HepG2 (cell line): ENCODE measurements around the gene MYLK3. TPM values are rescaled to one million over a fixed set of nuclear protein-coding genes. Genes with fewer than 3 reads are reported as not detected.

Experiments used
- ATAC-seq: fragments of 200-7000 bp; cut with Tn5 transposase; 3 replicates; pipeline ENCODE4 v1.9.1; 2020; ENCODE audit warnings: mild to moderate bottlenecking, moderate library complexity
- BruUV-seq: library from RNA; stranded (reverse); fragments of 400-500 nt; replicated peaks from 2 replicates; lab custom pipeline; 2021; lab: Mats Ljungman, UMichigan
- CTCF ChIA-PET: fragments of 300-600 bp; formaldehyde crosslinking; extraction: SDS; loops from one replicate; lab custom pipeline; 2021; ENCODE audit warnings: low total read pairs, inconsistent platforms, low intra/inter-chr PET ratio; lab: Yijun Ruan, JAX
- POLR2A ChIA-PET: fragments of 350-600 bp; sonication (Branson Sonifier 250); formaldehyde crosslinking; loops from one replicate; lab custom pipeline; 2020; ENCODE audit warnings: antibody characterized with exemption, inconsistent platforms; lab: Yijun Ruan, JAX
- DNase-seq: peaks from one replicate; pipeline ENCODE4 v3.0.0-alpha.2; 2015; ENCODE audit warnings: low spot score
- FAIRE-seq: peaks from 3 replicates; lab custom pipeline; 2011; peaks lifted over from hg19 to GRCh38; lab: Jason Lieb, UNC
- H2AFZ ChIP-seq: one replicate; pipeline ENCODE4 v1.6.1; 2011; ENCODE audit warnings: low read length, inconsistent platforms
- H3K27ac ChIP-seq: fragments of 300-600 bp; 3 replicates; pipeline ENCODE4 v1.8.0; 2011; ENCODE audit warnings: mixed run types, mild to moderate bottlenecking, mixed read lengths, low read length, inconsistent platforms; ENCODE audit not compliant: insufficient read depth; ENCODE audit errors: extremely low read length
- H3K27me3 ChIP-seq, 2 experiments: fragments of 200-600 bp in 1 of 2; 2 replicates in 1 of 2; 3 replicates in 1 of 2; pipeline versions ENCODE4 v1.6.0 to v1.8.0; 2011; ENCODE audit warnings: low read length in 2 of 2, mild to moderate bottlenecking in 2 of 2, moderate library complexity in 2 of 2, inconsistent platforms in 1 of 2; ENCODE audit not compliant: insufficient read depth in 2 of 2, control insufficient read depth in 1 of 2
- H3K36me3 ChIP-seq, 2 experiments: fragments of 200-600 bp in 1 of 2; replicated peaks in 1 of 2; 2 replicates in 1 of 2; 3 replicates in 1 of 2; pipeline versions ENCODE4 v1.5.1 to v1.8.0; 2011; ENCODE audit warnings: low read length in 2 of 2, inconsistent platforms in 1 of 2; ENCODE audit not compliant: insufficient read depth in 2 of 2, control insufficient read depth in 1 of 2
- H3K4me1 ChIP-seq: 2 replicates; pipeline ENCODE4 v1.5.1; 2012; ENCODE audit warnings: low read length, inconsistent platforms; ENCODE audit not compliant: insufficient read depth
- H3K4me2 ChIP-seq: 2 replicates; pipeline ENCODE4 v1.6.0; 2011; ENCODE audit warnings: low read depth, low read length, inconsistent platforms
- H3K4me3 ChIP-seq, 3 experiments: fragments of 200-600 bp in 1 of 3; sonication (generic), shearing (Covaris generic) in 1 of 3; replicated peaks in 1 of 3; 2 replicates each; pipeline ENCODE4 v1.5.1; 2011 to 2016; ENCODE audit warnings: low read length in 3 of 3, inconsistent platforms in 2 of 3, low read depth in 2 of 3, mild to moderate bottlenecking in 2 of 3, control low read depth in 1 of 3, mixed read lengths in 1 of 3; ENCODE audit not compliant: insufficient read depth in 1 of 3
- H3K79me2 ChIP-seq: one replicate; pipeline ENCODE4 v1.6.1; 2011; ENCODE audit warnings: low read length, inconsistent platforms; ENCODE audit not compliant: insufficient read depth
- H3K9ac ChIP-seq: 2 replicates; pipeline ENCODE4 v1.6.0; 2011; ENCODE audit warnings: mild to moderate bottlenecking, low read depth, low read length, inconsistent platforms; ENCODE audit not compliant: insufficient read depth
- H3K9me3 ChIP-seq: 2 replicates; pipeline ENCODE4 v1.5.1; 2012; ENCODE audit warnings: mild to moderate bottlenecking, low read length
- H4K20me1 ChIP-seq: 2 replicates; pipeline ENCODE4 v1.6.0; 2011; ENCODE audit warnings: inconsistent platforms, mild to moderate bottlenecking, low read length, moderate library complexity; ENCODE audit not compliant: insufficient read depth
- ASH2L ChIP-seq: fragments of 300-600, 200-600 bp; sonication (generic); IDR thresholded peaks from 2 replicates; pipeline ENCODE4 v1.7.0; 2017; ENCODE audit warnings: low read depth, mild to moderate bottlenecking, moderate library complexity, mixed read lengths, low read length; ENCODE audit not compliant: insufficient read length
- CAMTA2 ChIP-seq: sonication (generic); formaldehyde crosslinking; IDR thresholded peaks from 2 replicates; pipeline ENCODE4 v1.4.0; 2020; ENCODE audit warnings: mild to moderate bottlenecking, missing genetic modification reagents, borderline replicate concordance
- IRF1 ChIP-seq: sonication (generic); formaldehyde crosslinking; IDR thresholded peaks from 2 replicates; pipeline ENCODE4 v1.4.0; 2020; ENCODE audit warnings: low read depth, mild to moderate bottlenecking, missing genetic modification reagents
- KMT2B ChIP-seq: IDR thresholded peaks from 2 replicates; pipeline ENCODE4 v1.6.1; 2016; ENCODE audit warnings: missing genetic modification reagents, missing compliant biosample characterization
- LCORL ChIP-seq, 2 experiments: fragments of 450-650 bp in 1 of 2; sonication (generic) in 1 of 2; formaldehyde crosslinking in 1 of 2; IDR thresholded peaks; 2 replicates each; pipeline versions ENCODE4 v1.5.0 to v1.6.1; 2017 to 2020; ENCODE audit warnings: antibody characterized with exemption in 1 of 2, missing genetic modification reagents in 1 of 2
- SMARCC2 ChIP-seq: fragments of 450-650 bp; IDR thresholded peaks from 2 replicates; pipeline ENCODE4 v1.6.1; 2017; ENCODE audit warnings: antibody characterized with exemption, mild to moderate bottlenecking
- THAP11 ChIP-seq: IDR thresholded peaks from 2 replicates; pipeline ENCODE4 v1.6.1; 2016; ENCODE audit warnings: missing biosample characterization, missing genetic modification reagents
- TRIM24 ChIP-seq: sonication (generic); formaldehyde crosslinking; IDR thresholded peaks from 2 replicates; pipeline ENCODE4 v1.8.0; 2022; ENCODE audit warnings: mild to moderate bottlenecking, missing genetic modification reagents
- ZNF280D ChIP-seq: sonication (generic); formaldehyde crosslinking; IDR thresholded peaks from 2 replicates; pipeline ENCODE4 v1.5.1; 2020; ENCODE audit warnings: mild to moderate bottlenecking, missing genetic modification reagents
- ZNF598 ChIP-seq: sonication (generic); formaldehyde crosslinking; IDR thresholded peaks from 2 replicates; pipeline ENCODE4 v1.5.1; 2020; ENCODE audit warnings: mild to moderate bottlenecking, missing genetic modification reagents, borderline replicate concordance
- ZNF607 ChIP-seq: sonication (generic); formaldehyde crosslinking; IDR thresholded peaks from 2 replicates; pipeline ENCODE4 v1.5.1; 2020; ENCODE audit warnings: missing genetic modification reagents, mild to moderate bottlenecking, borderline replicate concordance
- ZNF652 ChIP-seq: IDR thresholded peaks from 2 replicates; pipeline ENCODE4 v1.6.1; 2016; ENCODE audit warnings: low read depth, borderline replicate concordance
- WGBS: methylation state at CpG from one replicate; pipeline ENCODE4 v1.1.6; 2017; ENCODE audit warnings: low lambda C conversion rate; 5-methylcytosine and 5-hydroxymethylcytosine counted together
- in situ Hi-C: cut with HindIII; loops from 2 replicates; pipeline ENCODE4 v1.10.0; 2017; ENCODE audit warnings: low pct_unique_long_range_greater_than_20kb; ENCODE audit not compliant: extremely low pct_ligation_motif_present
- intact Hi-C: fragments of 100-400 bp; cut with micrococcal nuclease; formaldehyde crosslinking; loops from one replicate; pipeline ENCODE4 v1.10.0; 2022; ENCODE audit not compliant: unreplicated experiment
- polyA plus RNA-seq, 8 experiments: library from polyadenylated mRNA; depleted of rRNA in 3 of 8; stranded (reverse) in 7 of 8; unstranded in 1 of 8; fragments of >200 nt; fragmentation: Illumina TruSeq in 4 of 8; extraction: Trizol in 4 of 8; gene quantifications; 2 replicates each; pipeline versions ENCODE4 v1.2.1 to v1.2.3, GENCODE V29; 2011 to 2016; ENCODE audit warnings: low read depth in 4 of 8, missing spikeins in 1 of 8, mixed read lengths in 1 of 8; ENCODE audit not compliant: insufficient read depth in 1 of 8
- total RNA-seq, 5 experiments: library from RNA; depleted of rRNA; stranded (reverse); fragments of >200 nt; fragmentation: Illumina TruSeq; extraction: Trizol; gene quantifications; 2 replicates each; pipeline ENCODE4 v1.2.3, GENCODE V29; 2016; ENCODE audit warnings: low read depth in 1 of 5

MYLK3 gene
- total and polyA plus RNA-seq, 2 of the 13 experiments (the other 11 are each of a cell fraction or from before 2014, with no cell fraction given) = 0.04 to 0.18 TPM

DNA sequence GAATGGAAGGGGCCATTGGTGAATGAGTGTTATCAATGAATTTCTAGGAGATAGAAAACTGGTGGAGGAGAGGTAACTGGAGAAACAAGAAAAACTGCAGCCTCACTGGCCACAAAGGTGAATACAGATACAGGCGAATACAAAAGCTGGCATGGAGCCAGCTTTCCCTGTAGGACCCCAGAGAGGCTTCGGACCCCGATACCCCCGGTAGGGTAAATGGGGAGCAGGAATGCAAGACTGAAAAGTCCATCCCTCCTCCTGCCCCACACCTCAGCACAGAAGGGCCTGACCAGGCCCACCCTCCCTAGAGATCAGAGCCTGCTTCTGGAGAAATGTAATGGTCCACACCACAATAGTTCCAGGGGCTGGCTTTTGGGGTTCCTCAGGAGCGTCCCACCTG is 4.9 kb upstream of the MYLK3 start:
- TF ChIP-seq TRIM24 (no peak), ASH2L (no peak), KMT2B (CRISPR knock-in tag) (no peak), SMARCC2 (no peak), IRF1 (CRISPR knock-in tag) (no peak), CAMTA2 (CRISPR knock-in tag) (no peak), LCORL (IDR thresholded peaks at IDR 0.05) (peak; percentile 77), LCORL (CRISPR knock-in tag; IDR thresholded peaks at IDR 0.05) (no peak)
- Histone ChIP-seq H3K27me3 (peaks cover 9 to 26% of the 10 kb centered on the region in 2 experiments; a peak in 3 of 5 replicates), H2AFZ (no peak overlapping the region), H3K36me3 (no peaks in the 10 kb centered on the region), H3K4me2 (no peak overlapping the region), H3K79me2 (no peaks in the 10 kb centered on the region), H4K20me1 (no peaks in the 10 kb centered on the region), H3K4me3 (no peak overlapping the region), H3K4me1 (peaks cover 41% of the 10 kb centered on the region), H3K9ac (no peak overlapping the region), H3K27ac (no peak overlapping the region), H3K9me3 (no peaks in the 10 kb centered on the region)
- intact Hi-C loops (no loop called here), in situ Hi-C loops (no loop called here)
- WGBS = 36% methylated on average over 5 of the region's 5 CpGs
- DNase-seq (no peak), ATAC-seq (no peak), FAIRE-seq (no peak)
- ChIA-PET CTCF (no interaction called here), POLR2A (no interaction called here)
- no TSS peak for BruUV-seq

DNA sequence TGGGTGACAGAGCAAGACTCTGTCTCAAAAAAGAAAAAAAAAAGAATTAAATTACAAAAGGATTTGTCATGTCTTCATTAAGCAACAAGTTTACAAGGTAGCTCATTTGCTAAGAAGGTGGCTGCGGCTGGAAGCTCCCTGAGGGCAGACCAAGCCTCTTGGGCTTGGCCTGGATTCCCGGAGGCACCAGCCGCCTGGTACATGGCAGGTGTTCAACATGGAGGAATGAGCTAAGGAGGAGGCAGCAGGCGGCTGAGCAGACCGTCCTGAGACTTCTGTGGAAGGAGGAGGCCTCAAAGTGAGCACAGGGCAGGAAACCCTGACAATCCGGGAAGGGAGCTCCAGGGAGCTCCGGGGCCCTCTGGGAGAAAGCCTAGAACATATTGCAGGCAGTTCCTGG is 3.2 kb upstream of the MYLK3 start:
- POLR2A ChIA-PET = no interaction called here
- H3K9ac ChIP-seq = no peak overlapping the region
- CTCF ChIA-PET = no interaction called here
- peaks cover 46% of the 10 kb centered on the region for H3K4me1 ChIP-seq
- H3K27me3 ChIP-seq = peaks cover 0 to 10% of the 10 kb centered on the region in 2 experiments; a peak in 3 of 5 replicates
- no peaks in the 10 kb centered on the region for H3K36me3 ChIP-seq
- 0 out of 2 replicates have a peak overlapping the region, but pooled peaks have one; percentile 1 for H3K4me2 ChIP-seq
- no peaks in the 10 kb centered on the region for H4K20me1 ChIP-seq
- no TSS peak for BruUV-seq
- H3K9me3 ChIP-seq = no peaks in the 10 kb centered on the region
- H3K79me2 ChIP-seq = no peaks in the 10 kb centered on the region
- H2AFZ ChIP-seq = no peak overlapping the region
- FAIRE-seq = no peak
- in situ Hi-C loops = no loop called here
- no peak for TF ChIP-seq THAP11 (CRISPR knock-in tag)
- TF ChIP-seq ZNF652 (CRISPR knock-in tag) = no peak
- TF ChIP-seq ZNF280D (CRISPR knock-in tag) = no peak
- no peak for TF ChIP-seq ZNF598 (CRISPR knock-in tag)
- TF ChIP-seq ZNF607 (CRISPR knock-in tag) = no peak
- DNase-seq = no peak
- 75% methylated on average over 6 of the region's 7 CpGs for WGBS
- no peak for ATAC-seq
- intact Hi-C loops = no loop called here
- H3K4me3 ChIP-seq = no peak overlapping the region
- no peak overlapping the region for H3K27ac ChIP-seq
